H9 (cell line): ENCODE data around the gene TBXAS1. TPM values are rescaled to one million over a fixed set of nuclear protein-coding genes. Genes with fewer than 3 reads are reported as not detected.

ENCODE experiments used
- DNase-seq: peaks from one replicate; pipeline ENCODE4 v3.0.0-alpha.2; 2017
- H2AFZ ChIP-seq: one replicate; pipeline ENCODE4 v1.6.1; 2013; ENCODE audit warnings: mild to moderate bottlenecking, low read length, control low read depth, moderate library complexity
- H2AK5ac ChIP-seq: 2 replicates; pipeline ENCODE4 v1.6.1; 2013; ENCODE audit warnings: low read length, control low read depth, mixed read lengths; ENCODE audit not compliant: insufficient read length
- H2BK120ac ChIP-seq: one replicate; pipeline ENCODE4 v1.6.1; 2013; ENCODE audit warnings: low read depth, mild to moderate bottlenecking, low read length, control low read depth, inconsistent platforms; ENCODE audit not compliant: poor library complexity, severe bottlenecking
- H2BK12ac ChIP-seq: 2 replicates; pipeline ENCODE4 v1.6.1; 2013; ENCODE audit warnings: low read length, control low read depth, mixed read lengths, low read depth; ENCODE audit not compliant: insufficient read length
- H2BK15ac ChIP-seq: 2 replicates; pipeline ENCODE4 v1.6.1; 2013; ENCODE audit warnings: low read depth, low read length, control low read depth
- H2BK20ac ChIP-seq: one replicate; pipeline ENCODE4 v1.6.1; 2013; ENCODE audit warnings: low read depth, mild to moderate bottlenecking, low read length, control low read depth, inconsistent platforms; ENCODE audit not compliant: poor library complexity, severe bottlenecking
- H2BK5ac ChIP-seq: 2 replicates; pipeline ENCODE4 v1.6.1; 2013; ENCODE audit warnings: low read length, control low read depth, mixed read lengths; ENCODE audit not compliant: insufficient read length
- H3K14ac ChIP-seq: 2 replicates; pipeline ENCODE4 v1.6.1; 2013; ENCODE audit warnings: low read length, control low read depth; ENCODE audit not compliant: insufficient read depth
- H3K18ac ChIP-seq: 2 replicates; pipeline ENCODE4 v1.6.1; 2013; ENCODE audit warnings: low read depth, mild to moderate bottlenecking, mixed read lengths, low read length, control low read depth; ENCODE audit not compliant: insufficient read length
- H3K23ac ChIP-seq: 2 replicates; pipeline ENCODE4 v1.6.1; 2013; ENCODE audit warnings: low read length, control low read depth, mixed read lengths, low read depth; ENCODE audit not compliant: insufficient read length
- H3K23me2 ChIP-seq: 2 replicates; pipeline ENCODE4 v1.6.1; 2013; ENCODE audit warnings: low read depth, mild to moderate bottlenecking, mixed read lengths, low read length, control low read depth; ENCODE audit not compliant: insufficient read length, poor library complexity, severe bottlenecking
- H3K27ac ChIP-seq: 2 replicates; pipeline ENCODE4 v1.5.1; 2013; ENCODE audit warnings: low read length, control low read depth, mixed read lengths, low read depth; ENCODE audit not compliant: insufficient read length
- H3K27me3 ChIP-seq: 2 replicates; pipeline ENCODE4 v1.6.1; 2013; ENCODE audit warnings: low read length, control low read depth, inconsistent platforms; ENCODE audit not compliant: insufficient read depth
- H3K4ac ChIP-seq: 2 replicates; pipeline ENCODE4 v1.6.1; 2013; ENCODE audit warnings: low read depth, mild to moderate bottlenecking, control low read depth, inconsistent platforms, low read length, moderate library complexity
- H3K4me1 ChIP-seq: 2 replicates; pipeline ENCODE4 v1.6.1; 2013; ENCODE audit warnings: low read length, control low read depth, inconsistent platforms; ENCODE audit not compliant: insufficient read depth
- H3K4me2 ChIP-seq: 2 replicates; pipeline ENCODE4 v1.6.1; 2013; ENCODE audit warnings: low read length, control low read depth, mixed read lengths; ENCODE audit not compliant: insufficient read length, insufficient read depth
- H3K56ac ChIP-seq: 2 replicates; pipeline ENCODE4 v1.6.1; 2013; ENCODE audit warnings: low read depth, mild to moderate bottlenecking, mixed read lengths, low read length, control low read depth; ENCODE audit not compliant: insufficient read length
- H3K79me1 ChIP-seq: 2 replicates; pipeline ENCODE4 v1.6.1; 2013; ENCODE audit warnings: low read depth, mild to moderate bottlenecking, moderate library complexity, low read length, control low read depth, inconsistent platforms; ENCODE audit not compliant: insufficient read depth, poor library complexity, severe bottlenecking
- H3K79me2 ChIP-seq: 2 replicates; pipeline ENCODE4 v1.6.1; 2013; ENCODE audit warnings: low read length, control low read depth, inconsistent platforms; ENCODE audit not compliant: insufficient read depth
- H3K9ac ChIP-seq: 2 replicates; pipeline ENCODE4 v1.6.1; 2013; ENCODE audit warnings: low read length, control low read depth, mixed read lengths; ENCODE audit not compliant: insufficient read length; ENCODE audit errors: extremely low read depth
- H3K9me3 ChIP-seq: one replicate; pipeline ENCODE4 v1.6.1; 2013; ENCODE audit warnings: low read depth, low read length, inconsistent platforms; ENCODE audit not compliant: control insufficient read depth
- H3T11ph ChIP-seq: one replicate; pipeline ENCODE4 v1.6.1; 2013; ENCODE audit warnings: mild to moderate bottlenecking, low read length, control low read depth, inconsistent platforms
- H4K20me1 ChIP-seq: one replicate; pipeline ENCODE4 v1.6.1; 2013; ENCODE audit not compliant: control insufficient read depth, insufficient read length, insufficient read depth
- H4K5ac ChIP-seq: 2 replicates; pipeline ENCODE4 v1.6.1; 2013; ENCODE audit warnings: low read depth, mild to moderate bottlenecking, mixed read lengths, low read length, control low read depth; ENCODE audit not compliant: insufficient read length
- H4K8ac ChIP-seq: replicated peaks from 2 replicates; pipeline ENCODE4 v1.6.1; 2013; ENCODE audit warnings: low read length, control low read depth, mixed read lengths, low read depth; ENCODE audit not compliant: insufficient read length
- H4K91ac ChIP-seq: 2 replicates; pipeline ENCODE4 v1.6.1; 2013; ENCODE audit warnings: low read depth, mild to moderate bottlenecking, moderate library complexity, mixed read lengths, low read length, control low read depth; ENCODE audit not compliant: insufficient read length
- H3K27ac Mint-ChIP-seq, 3 experiments: 2 replicates in 2 of 3; 3 replicates in 1 of 3; pipeline ENCODE4 v1.8.0; 2020 to 2021; ENCODE audit warnings: mixed read lengths in 3 of 3, mild to moderate bottlenecking in 1 of 3, moderate library complexity in 1 of 3
- H3K27me3 Mint-ChIP-seq: 2 replicates; pipeline ENCODE4 v1.8.0; 2021; ENCODE audit warnings: low read depth, mild to moderate bottlenecking, moderate library complexity, mixed read lengths
- H3K36me3 Mint-ChIP-seq, 3 experiments: 2 replicates in 2 of 3; 3 replicates in 1 of 3; pipeline ENCODE4 v1.8.0; 2020 to 2021; ENCODE audit warnings: low read depth in 3 of 3, mixed read lengths in 3 of 3; ENCODE audit not compliant: insufficient read depth in 1 of 3
- H3K4me1 Mint-ChIP-seq, 2 experiments: 2 replicates each; pipeline ENCODE4 v1.8.0; 2020; ENCODE audit warnings: mixed read lengths in 2 of 2
- H3K4me3 Mint-ChIP-seq, 2 experiments: 2 replicates in 1 of 2; 3 replicates in 1 of 2; pipeline ENCODE4 v1.8.0; 2020 to 2021; ENCODE audit warnings: mild to moderate bottlenecking in 2 of 2, mixed read lengths in 2 of 2, moderate library complexity in 1 of 2
- H3K9me3 Mint-ChIP-seq, 2 experiments: 2 replicates in 1 of 2; 3 replicates in 1 of 2; pipeline ENCODE4 v1.8.0; 2020; ENCODE audit warnings: mild to moderate bottlenecking in 2 of 2, mixed read lengths in 2 of 2, moderate library complexity in 1 of 2
- CTCF ChIP-seq: fragments of 200-600 bp; sonication (generic); conservative IDR thresholded peaks from 3 replicates; pipeline ENCODE4 v1.8.0; 2021; ENCODE audit warnings: antibody characterized with exemption, mild to moderate bottlenecking
- WGBS: extraction: QIAGEN DNeasy Blood & Tissue Kit; methylation state at CpG from one replicate; pipeline ENCODE4 v1.1.7; 2013; ENCODE audit warnings: missing lambda C conversion rate, low lambda C conversion rate, mixed read lengths; ENCODE audit not compliant: insufficient read length; ENCODE audit errors: extremely low coverage; 5-methylcytosine and 5-hydroxymethylcytosine counted together
- total RNA-seq: library from RNA; stranded (reverse); gene quantifications from 2 replicates; pipeline ENCODE4 v1.2.1, GENCODE V29; 2021

Gene TBXAS1
- total RNA-seq, 1 experiment from 2014 or later: 0.39 TPM

GRCh38 chr7:140047197-140047596 is 218.1 kb downstream of the TBXAS1 start:
- Histone ChIP-seq H2BK12ac (no peak overlapping the region), H3K56ac (no peak overlapping the region), H2BK5ac (no peak overlapping the region), H3K79me1 (no peaks in the 10 kb centered on the region), H3T11ph (no peak overlapping the region), H2BK20ac (no peak overlapping the region), H4K5ac (no peak overlapping the region), H3K23ac (no peak overlapping the region), H3K9ac (no peak overlapping the region), H3K4me2 (no peak overlapping the region), H4K91ac (no peak overlapping the region), H2AFZ (no peak overlapping the region), H4K8ac (no peak overlapping the region), H3K23me2 (no peaks in the 10 kb centered on the region), H3K9me3 (no peaks in the 10 kb centered on the region), H3K79me2 (no peaks in the 10 kb centered on the region), H3K14ac (no peak overlapping the region), H4K20me1 (no peaks in the 10 kb centered on the region), H2AK5ac (no peak overlapping the region), H3K18ac (no peak overlapping the region), H3K4ac (no peak overlapping the region), H2BK15ac (no peak overlapping the region), H3K4me1 (no peaks in the 10 kb centered on the region), H2BK120ac (no peak overlapping the region), H3K27ac (no peak overlapping the region), H3K27me3 (no peaks in the 10 kb centered on the region)
- Mint-ChIP-seq H3K9me3 (no peaks in the 10 kb centered on the region), H3K27ac (no peak overlapping the region), H3K4me3 (no peak overlapping the region), H3K4me1 (no peaks in the 10 kb centered on the region), H3K27me3 (no peaks in the 10 kb centered on the region), H3K36me3 (peaks cover 0 to 8% (median 0%) of the 10 kb centered on the region in 3 experiments; a peak in 3 of 7 replicates)
- DNase-seq: no peak
- no peak for TF ChIP-seq CTCF
- no CpG with 5 or more reads among the region's 3 CpGs for WGBS
